IPS DF 4.7 (cell line): ENCODE measurements around the gene ERN1.

Source experiments
- DNase-seq: peaks from one replicate; pipeline ENCODE4 v3.0.0-alpha.2; 2013; ENCODE audit warnings: low spot score; ENCODE audit errors: extremely low read depth

The ERN1 gene

DNA sequence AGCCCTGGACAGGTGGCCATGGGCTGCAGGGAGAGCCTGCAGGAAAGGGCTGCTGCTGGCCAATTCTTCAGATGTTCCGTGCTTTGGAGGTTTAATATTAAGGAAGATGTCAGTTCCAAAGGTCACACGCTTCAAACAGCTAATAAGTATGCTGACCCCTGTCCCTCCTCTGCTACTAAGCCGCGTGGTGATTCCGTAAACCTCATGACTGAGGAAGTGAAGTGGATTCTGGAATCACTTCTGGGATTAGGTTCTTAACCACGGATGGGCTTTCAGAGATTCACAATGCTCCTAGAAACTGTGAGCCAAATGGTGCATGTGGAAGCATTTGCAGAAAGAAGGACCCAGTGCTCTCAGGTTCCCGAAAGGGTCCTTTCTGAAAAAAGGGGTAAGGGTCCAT lies 28.5 kb upstream of the ERN1 start:
- DNase-seq, result no peak

DNA sequence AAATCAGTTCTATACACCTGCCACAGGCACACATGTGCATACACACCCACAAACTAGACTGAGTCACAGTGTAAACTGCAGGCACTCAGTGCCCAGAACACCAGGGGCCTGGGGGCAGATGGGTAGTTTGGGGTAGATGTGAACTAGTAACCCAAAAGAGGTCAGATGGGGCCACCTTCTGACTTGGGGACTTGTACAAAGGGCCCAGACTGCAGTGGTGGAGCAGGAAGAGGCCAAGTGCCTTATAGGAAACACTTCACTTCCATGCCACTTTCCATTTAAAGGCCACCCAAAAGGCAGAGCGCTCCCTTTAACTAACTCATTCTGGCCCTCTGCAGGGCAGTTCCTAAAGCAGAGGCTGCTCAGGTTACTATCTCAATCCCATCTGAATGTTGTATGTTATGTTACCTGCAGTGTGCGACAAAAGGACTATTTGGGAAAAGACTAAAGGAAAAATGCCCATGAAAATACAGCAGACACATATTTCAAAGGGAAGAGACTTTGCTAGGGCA lies 27.8 kb upstream of the ERN1 start:
- no peak for DNase-seq

DNA sequence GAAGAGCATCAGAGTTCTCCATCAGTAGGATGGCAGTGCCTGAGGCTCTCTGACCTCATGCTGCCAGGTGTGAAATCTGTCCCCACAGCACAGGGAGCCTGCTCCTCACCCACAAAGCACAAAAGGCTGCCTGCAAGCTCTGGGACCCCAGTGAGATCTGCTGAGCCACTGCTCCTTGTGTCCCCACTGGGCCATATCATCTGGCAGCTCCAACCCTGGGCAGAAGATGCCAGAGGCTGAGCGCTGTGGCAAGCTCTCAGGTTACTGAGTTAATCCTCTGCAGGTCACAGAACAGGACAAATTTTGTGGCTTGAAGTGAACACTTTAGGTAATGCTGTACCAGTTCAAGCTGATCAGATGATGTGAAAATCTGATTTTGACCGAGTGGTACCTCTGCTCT lies 26.7 kb upstream of the ERN1 start:
- no peak for DNase-seq

DNA sequence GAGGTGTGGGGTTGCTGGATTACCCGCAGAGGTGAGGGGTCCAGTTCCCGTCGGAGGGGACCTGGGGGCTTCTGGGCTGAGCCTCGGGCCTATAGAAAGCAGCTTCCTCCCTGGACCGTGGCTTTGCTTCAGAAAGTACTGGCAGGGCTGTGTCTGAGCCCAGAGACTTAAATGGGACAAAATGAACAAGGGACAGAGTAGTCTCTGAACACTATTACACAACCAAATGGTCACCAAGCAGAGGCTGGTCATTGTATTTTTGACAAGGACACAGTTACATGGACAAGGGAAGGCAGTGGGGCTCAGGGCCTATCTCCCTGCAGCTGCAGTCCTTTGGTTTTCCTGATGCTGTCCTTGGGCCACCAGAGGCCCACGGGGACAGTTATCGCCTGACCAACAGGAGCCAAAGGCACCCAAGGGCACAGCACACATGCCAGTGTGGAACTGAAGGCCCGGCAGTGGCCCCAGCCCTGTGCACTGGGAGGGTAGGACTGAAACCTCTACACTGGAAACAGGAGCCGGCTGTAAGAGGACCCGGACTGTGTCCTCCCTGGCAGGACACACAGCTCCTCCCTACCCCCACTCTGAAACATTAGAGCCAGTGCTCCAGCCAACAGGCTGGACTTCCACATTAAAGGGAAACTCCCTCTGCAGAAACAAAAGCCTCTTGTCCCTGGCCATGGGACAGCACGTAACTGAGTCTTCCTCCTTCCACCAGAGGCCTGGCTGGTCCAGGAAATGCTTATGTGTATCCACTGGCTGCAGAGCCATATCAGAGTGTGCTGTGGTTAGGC lies 26.0 kb upstream of the ERN1 start:
- DNase-seq, result no peak

DNA sequence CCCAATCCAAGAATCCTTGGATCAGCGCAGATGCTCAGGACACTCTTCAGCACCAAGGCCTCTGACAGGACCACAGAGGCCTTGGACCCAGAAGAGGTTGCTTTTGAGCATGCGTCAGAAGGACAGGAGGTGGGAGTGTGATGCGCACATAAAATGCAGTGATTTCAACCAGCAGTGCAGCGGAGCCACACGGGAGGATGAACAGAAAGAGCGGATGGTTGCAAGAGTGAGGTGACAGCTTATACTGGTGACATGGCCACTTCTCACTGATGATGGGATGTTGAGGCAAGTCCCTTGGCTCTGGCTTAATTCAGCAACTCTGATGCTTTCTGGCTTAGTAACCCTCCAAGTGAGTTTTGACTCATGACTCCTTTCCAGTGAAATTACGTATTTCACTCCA lies 25.2 kb upstream of the ERN1 start:
- no peak for DNase-seq

DNA sequence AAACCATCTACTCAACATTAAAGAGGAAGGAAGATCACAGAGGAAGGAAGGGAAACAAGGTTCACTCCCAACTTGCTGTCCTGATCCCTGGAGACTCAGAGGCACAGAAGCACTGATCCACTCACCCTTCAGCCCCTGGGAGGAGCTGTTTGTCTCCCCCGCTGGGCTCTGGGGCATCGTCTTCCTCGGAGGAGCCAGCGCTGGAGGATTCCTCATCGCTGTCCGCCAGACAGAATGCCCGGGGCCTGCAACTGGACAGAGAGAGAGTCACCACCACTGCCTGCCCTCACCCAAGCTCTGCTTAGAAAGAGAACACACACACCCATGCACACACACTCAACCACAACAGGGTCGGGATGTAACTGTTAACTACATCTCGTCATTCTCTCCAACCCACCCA lies 24.8 kb upstream of the ERN1 start:
- DNase-seq, result no peak

DNA sequence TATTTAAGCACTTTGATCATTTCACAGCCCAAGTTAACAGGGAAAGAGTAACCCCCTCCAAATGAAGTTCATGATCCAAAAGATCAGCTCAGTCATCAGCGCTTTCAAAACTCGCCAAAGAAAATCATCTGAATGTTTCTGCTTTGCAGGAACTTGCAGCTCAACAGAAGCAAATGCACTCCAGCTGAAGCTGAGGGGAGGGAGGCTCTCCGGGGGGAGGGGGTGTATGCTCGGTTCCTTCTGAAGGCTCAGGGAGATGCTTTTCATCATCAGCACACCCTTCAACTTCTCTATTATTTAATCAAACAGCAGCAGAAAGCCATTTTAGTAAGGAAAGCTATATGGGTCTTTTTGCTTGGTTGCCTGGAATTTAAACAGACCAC lies 24.4 kb upstream of the ERN1 start:
- DNase-seq, result no peak

DNA sequence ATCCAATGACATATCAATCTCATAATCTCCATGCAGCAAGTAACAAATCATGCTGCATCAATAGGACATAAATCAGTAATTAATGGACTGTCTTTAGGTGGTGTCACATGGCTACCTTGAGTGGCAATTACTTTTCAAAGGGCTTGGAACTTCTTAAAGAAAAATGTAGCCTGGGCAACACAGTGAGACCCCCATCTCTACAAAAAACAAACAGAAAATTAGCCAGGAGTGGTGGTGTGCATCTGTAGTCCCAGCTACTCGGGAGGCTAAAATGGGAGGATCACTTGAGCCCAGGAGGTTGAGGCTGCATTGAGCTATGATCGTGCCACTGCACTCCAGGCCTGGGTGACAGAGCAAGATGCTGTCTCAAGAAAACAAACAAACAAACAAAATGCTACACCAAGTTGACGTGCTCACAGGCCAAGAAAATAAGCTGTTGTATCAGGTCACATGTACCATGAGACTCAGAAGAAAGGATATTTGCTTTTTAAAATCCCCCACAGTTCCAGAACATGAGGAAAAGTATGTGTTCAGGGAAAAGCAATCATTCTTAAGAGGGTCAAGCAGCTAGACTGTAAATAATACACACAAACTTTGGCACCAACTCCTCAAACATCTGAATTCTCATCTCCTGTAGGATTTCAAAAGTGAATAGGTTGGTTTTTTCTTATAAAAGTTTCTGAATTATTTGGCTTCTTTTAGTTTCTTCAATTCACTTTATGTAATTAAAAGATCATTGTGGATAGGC lies 23.8 kb upstream of the ERN1 start:
- DNase-seq, result no peak

DNA sequence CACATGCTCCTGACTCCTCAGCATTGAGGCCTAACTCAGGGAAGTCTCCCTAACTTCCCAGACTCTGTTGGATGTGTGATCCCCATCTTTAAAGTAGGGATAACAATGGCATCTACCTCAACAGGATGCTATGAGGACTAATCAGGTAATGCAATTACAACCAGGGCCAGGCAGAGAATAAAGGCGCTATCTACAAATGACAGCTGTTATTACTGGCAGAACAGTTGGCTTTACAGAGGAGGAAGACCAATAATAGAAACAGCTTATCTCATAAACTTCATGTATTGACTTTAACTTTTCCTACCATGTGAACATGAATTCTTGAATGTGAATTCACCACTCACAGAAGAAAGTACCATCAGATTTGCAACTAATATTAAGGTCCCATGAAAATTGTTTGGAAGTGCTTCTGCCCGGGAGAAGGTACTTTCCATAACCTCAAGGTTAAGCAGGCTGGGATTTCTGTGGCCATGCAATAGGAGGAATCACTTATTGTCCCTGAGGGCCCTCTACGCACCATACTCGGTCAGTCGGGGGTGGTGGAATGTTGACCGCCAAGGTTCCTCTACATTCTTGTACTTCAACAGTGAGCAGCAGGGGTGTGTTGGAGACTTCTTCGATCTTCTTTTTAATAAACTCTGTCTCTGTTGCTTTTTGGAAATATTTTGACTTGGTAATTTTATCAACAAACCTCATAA lies 22.6 kb upstream of the ERN1 start:
- no peak for DNase-seq

DNA sequence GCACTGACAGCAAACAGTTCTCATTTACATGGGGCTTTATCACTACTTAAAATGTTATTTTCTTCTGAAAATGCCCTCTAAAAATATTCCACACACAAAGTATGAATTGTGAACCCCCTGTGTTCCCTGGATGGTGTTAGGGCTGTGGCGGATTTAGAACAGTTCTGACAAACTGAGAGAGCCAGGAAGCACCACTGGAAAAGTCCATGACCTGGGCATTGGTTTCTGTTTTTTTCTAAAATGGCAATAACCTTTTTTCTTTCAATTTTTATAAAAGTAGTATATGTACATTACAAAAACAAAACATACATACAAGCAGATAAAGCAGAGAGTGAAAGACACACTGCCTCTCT lies 21.0 kb upstream of the ERN1 start:
- DNase-seq, result no peak

DNA sequence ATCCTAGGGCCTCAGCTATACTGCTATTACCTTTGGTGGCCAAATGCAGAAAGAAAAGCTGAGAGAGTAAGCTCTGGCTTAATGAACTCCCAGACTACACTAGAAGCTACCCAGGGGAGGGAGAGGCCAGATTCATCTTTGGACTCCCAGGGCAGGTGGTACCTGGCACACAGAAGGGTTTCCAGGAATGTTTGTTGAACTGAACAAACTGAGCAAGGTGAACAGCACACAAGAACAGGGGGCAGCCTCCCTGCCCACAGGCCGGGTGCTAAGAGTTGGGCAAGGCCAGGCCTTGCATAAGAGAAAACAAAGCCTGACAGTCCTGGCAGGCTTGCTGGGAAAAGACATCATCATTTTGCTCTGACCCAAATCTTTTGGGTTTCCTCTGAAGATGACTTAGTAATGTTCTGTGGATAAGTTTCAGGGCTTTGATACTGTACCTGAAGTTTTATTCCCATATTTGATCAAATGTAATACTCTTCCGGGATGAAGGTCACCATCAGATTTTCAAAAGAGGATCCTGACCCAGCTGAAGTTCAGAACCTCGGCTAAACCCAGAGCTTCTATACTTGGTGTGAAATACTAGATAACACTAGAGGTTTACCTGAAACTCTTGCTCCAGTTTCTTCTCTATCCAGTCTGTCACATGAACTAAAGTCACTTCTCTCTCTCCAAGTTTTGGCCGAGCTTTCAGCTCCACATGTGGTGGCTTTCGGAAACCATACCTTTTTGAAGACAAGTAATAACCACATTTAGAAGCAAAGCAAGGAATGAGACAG lies 20.5 kb upstream of the ERN1 start:
- DNase-seq, result no peak

DNA sequence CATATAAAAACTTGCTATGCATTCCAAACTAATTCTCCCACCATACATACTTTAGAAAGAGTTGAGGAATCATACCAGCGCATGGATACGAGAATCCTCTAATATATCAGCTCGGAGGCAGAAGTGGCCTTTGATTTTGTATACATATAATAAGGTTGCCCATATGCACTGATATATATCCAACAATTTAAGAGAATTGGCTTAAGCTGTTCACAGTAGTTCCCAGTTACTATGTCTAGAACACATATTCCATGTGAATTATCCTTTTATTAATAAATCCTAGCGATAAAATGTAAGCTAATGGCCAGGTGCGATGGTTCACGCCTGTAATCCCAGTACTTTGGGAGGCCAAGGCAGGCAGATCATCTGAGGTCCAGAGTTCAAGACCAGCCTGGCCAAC lies 19.3 kb upstream of the ERN1 start:
- no peak for DNase-seq

DNA sequence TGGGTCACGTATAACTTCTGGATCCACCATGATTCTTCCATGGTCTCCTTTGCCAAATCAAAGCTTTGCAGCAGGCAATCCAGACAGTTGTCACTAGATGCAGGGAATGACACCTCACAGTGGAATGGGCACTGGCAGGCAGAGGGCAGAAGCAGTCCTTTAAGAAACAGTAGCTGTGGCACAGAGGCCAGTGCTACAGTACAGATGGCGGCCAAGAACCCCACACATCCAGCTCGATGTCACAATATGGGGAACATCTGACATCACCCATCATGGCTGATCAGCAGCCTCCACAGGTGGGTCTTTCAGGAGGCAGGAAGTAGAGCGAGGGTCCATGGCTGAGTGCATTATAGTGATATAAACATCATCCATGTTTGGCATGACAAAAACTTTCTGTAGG lies 18.8 kb upstream of the ERN1 start:
- no peak for DNase-seq

DNA sequence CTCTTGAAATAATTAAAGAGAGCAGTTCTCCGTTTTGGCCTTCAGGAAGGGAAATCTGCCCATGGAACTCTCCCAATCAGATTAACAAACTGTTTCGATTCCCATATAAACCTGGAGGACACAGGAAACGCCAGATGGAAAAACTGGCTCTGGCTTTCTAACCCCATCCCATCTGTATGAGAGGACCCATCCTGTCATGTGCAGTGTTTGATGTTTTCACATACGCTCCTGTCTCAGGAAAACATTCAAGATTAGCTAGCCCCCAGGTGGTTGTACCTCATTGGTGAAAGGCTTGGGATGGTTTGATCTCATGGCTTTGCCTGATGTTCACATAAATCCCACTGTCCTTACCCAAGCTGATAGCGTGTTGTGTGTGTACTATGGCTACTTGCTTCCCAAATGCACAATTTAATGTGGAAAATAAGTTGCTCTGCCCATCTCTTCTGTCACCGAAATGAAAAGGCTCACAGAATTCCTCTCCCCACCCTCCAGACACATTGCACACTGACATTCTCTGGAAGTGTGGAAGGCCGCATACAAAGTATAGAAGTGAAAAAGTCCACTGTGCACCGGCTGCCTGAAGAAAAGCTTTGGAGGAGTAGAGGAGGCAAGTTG lies 18.2 kb upstream of the ERN1 start:
- DNase-seq, result no peak

DNA sequence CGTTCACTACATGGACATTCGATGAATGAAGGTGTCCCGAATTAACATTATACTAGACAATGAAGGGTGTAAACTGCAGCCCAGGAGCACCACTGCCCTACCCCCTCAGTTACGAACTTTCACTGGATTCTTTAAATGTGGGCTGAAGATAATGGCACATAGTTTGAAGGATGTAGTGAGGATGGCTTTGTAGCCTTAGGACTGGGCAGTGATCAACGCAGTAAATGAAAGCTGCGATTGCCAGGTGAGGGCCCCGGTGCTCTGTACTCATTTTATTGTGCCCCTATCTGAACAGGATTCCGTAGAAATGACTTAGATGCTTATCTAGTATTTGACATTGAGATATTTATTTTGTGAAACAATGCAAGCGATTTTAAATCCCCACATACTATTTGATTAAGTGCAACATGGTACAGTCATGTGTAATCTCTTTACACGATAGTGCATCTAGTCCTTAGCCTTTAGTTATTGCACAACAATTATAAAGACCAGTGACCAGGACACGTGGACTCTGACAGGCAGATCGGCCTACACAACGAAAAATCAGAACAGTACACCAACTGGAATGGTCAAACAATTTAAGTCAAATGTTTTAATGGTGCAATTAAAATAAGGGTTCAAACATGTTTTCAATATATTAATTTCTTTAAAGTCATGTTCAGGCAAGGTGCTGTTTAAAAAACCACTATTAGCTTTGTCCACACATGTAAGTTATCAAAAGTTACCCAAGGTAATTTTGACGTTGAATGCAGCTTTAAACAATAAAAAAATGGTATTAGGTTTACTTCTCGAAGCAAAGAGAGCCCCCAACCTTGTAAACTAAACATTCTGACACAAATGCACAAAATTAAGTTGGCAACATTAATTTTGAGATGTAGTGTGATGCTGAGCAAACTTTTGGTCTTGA lies 17.4 kb upstream of the ERN1 start:
- no peak for DNase-seq

DNA sequence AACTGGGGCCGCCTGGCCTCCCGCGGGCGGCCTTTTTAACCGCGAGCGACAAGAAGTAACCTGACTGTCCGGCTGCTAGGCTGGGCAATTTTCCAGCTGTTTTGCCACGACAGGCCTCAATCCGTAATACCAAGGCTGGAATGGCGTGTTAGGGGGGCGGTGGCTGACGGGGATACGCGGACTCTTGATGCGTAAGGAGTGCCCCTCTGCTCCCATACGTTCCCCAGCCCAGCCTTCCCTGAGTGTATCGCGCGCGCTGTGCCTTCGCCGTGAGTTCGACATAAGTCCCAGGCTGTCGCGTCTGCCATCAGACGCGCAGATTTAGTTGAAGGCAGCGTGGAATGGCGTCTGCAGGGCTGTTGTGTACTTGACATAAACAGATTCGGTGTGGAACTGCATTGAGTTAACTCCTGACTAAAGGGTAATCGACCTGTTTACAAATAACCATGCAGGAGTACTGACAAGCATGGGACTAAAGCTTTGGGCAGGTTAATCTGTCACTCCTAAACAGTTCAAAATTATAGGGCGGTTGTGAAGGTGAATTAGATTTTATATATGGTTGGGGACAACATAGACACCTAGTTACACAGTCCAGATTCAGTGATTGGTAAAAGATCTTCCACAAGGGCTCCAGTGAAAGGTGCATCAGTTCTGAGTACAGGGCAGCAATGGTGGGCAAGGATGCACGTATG lies 16.6 kb upstream of the ERN1 start:
- no peak for DNase-seq

DNA sequence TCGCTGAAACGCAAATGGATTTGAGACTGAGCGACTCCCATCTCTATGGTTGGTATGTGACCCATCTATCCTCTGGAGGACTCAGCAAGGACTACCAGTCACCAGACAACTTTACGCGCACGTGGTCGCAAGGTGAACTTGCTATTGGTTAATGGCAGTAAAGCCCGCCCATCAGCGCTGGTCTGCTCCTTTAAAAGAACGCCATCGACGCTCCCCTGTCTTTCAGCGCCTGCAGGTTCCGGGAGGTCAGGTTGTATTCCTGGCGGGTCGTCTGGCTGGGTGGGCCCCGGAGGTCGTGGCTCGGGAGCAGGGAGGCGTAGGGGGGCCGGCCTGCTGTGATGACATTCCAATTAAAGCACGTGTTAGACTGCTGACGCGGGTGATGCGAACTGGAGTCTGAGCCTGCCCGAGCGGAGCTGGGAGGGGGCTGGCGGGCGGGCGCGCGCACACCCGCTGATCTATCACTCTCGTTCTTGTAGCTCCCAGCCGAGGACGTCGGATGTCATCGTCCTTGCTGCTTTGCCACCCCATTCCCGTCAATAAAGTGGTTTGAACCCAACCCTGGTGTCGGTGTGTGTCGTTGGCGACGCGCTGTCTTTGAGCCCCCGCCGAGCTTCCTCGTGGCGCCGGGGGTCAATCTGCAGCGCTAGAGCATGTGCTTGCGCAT lies 15.9 kb upstream of the ERN1 start:
- peak; percentile 98 for DNase-seq

DNA sequence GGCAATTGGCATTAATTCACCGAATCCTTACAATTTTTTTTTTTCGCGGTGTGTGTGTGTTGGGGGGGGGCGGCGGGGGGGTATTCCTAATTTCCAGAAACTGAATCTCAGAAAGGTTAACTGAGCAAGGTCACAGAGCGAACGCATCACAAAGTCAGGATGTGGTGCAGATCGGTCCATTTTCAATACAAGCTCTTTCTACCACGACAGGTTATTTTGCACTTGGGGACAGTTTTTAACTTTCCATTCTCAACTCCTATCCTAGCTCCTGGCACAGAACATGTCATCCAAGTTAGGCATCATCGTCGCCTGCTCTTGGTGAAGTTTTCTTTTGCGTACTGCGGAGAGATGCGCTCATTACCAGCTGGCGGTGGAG lies 15.4 kb upstream of the ERN1 start:
- DNase-seq, result no peak

DNA sequence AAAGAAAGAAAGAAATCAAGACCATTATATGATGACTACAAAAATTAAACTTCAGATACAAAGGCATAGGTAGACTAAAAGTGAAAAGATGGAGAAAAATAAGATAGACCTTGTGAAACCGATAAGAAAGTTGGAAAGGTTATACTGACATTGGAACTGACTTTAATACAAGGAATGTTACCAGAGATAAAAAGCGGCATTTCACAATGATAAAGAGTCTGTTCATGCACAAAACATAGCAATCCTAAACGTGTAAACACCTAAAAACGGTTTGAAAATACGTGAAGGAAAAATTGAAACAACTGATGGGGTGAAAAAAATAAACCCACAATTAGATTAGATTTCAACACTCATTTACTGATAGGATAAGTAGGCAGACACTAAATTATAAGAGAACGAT lies 9.6 kb upstream of the ERN1 start:
- no peak for DNase-seq
